Left ventricle myocardium inferior (tissue), 1 donor: ENCODE results near the gene FIBCD1. TPM values are rescaled to one million over a fixed set of nuclear protein-coding genes. Genes with fewer than 3 reads are reported as not detected.

Source experiments
- DNase-seq: peaks from one replicate; pipeline ENCODE4 v3.0.0-alpha.2; 2020
- H3K27ac ChIP-seq: fragments of 200-600 bp; replicated peaks from 2 replicates; pipeline ENCODE4 v1.8.0; 2021
- H3K27me3 ChIP-seq: fragments of 200-600 bp; 2 replicates; pipeline ENCODE4 v1.8.0; 2021; ENCODE audit warnings: low read depth
- H3K36me3 ChIP-seq: fragments of 200-600 bp; 2 replicates; pipeline ENCODE4 v1.8.0; 2021
- H3K4me1 ChIP-seq: fragments of 200-600 bp; 2 replicates; pipeline ENCODE4 v1.8.0; 2021
- H3K4me3 ChIP-seq: fragments of 200-600 bp; 2 replicates; pipeline ENCODE4 v1.8.0; 2021; ENCODE audit warnings: mild to moderate bottlenecking, moderate library complexity
- H3K9me3 ChIP-seq: fragments of 200-600 bp; replicated peaks from 2 replicates; pipeline ENCODE4 v1.8.0; 2021
- intact Hi-C: fragments of 100-400 bp; cut with micrococcal nuclease; formaldehyde crosslinking; loops from one replicate; pipeline ENCODE4 v1.11.0; 2022
- total RNA-seq: library from RNA; stranded (reverse); fragmentation: NEBNext Ultra II Directional; extraction: Animal tissue kit (Norgen Biotek cat#: 25700); gene quantifications from one replicate; pipeline ENCODE4 v1.2.1, GENCODE V29; 2021
- TF ChIP-seq, protein P1 (sequence below): fragments of 200-600 bp; IDR thresholded peaks from 2 replicates; pipeline ENCODE4 v1.8.0; 2021; ENCODE audit warnings: antibody characterized with exemption, mild to moderate bottlenecking, borderline replicate concordance
- donor health status: DM: no; HTN: yes; CAD: no; lungs with severe emphysema.

FIBCD1 gene
- total RNA-seq, 1 donor from 2014 or later: 0.58 TPM

DNA sequence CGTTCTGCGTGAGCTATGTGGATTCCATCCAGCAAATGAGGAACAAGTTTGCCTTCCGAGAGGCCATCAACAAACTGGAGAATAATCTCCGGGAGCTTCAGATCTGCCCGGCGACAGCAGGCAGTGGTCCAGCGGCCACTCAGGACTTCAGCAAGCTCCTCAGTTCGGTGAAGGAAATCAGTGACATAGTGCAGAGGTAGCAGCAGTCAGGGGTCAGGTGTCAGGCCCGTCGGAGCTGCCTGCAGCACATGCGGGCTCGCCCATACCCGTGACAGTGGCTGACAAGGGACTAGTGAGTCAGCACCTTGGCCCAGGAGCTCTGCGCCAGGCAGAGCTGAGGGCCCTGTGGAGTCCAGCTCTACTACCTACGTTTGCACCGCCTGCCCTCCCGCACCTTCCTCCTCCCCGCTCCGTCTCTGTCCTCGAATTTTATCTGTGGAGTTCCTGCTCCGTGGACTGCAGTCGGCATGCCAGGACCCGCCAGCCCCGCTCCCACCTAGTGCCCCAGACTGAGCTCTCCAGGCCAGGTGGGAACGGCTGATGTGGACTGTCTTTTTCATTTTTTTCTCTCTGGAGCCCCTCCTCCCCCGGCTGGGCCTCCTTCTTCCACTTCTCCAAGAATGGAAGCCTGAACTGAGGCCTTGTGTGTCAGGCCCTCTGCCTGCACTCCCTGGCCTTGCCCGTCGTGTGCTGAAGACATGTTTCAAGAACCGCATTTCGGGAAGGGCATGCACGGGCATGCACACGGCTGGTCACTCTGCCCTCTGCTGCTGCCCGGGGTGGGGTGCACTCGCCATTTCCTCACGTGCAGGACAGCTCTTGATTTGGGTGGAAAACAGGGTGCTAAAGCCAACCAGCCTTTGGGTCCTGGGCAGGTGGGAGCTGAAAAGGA is 53.3 kb downstream of the FIBCD1 start:
- Histone ChIP-seq H3K4me1 (no peaks in the 10 kb centered on the region), H3K27me3 (no peaks in the 10 kb centered on the region), H3K9me3 (no peaks in the 10 kb centered on the region), H3K27ac (no peak overlapping the region), H3K4me3 (no peak overlapping the region), H3K36me3 (peaks cover 95% of the 10 kb centered on the region)
- TF ChIP-seq, protein P1, sequence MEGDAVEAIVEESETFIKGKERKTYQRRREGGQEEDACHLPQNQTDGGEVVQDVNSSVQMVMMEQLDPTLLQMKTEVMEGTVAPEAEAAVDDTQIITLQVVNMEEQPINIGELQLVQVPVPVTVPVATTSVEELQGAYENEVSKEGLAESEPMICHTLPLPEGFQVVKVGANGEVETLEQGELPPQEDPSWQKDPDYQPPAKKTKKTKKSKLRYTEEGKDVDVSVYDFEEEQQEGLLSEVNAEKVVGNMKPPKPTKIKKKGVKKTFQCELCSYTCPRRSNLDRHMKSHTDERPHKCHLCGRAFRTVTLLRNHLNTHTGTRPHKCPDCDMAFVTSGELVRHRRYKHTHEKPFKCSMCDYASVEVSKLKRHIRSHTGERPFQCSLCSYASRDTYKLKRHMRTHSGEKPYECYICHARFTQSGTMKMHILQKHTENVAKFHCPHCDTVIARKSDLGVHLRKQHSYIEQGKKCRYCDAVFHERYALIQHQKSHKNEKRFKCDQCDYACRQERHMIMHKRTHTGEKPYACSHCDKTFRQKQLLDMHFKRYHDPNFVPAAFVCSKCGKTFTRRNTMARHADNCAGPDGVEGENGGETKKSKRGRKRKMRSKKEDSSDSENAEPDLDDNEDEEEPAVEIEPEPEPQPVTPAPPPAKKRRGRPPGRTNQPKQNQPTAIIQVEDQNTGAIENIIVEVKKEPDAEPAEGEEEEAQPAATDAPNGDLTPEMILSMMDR: no peak
- no peak for DNase-seq
- intact Hi-C loops: no loop called here

- Histone ChIP-seq H3K36me3 (peaks cover 97% of the 10 kb centered on the region), H3K4me3 (no peak overlapping the region), H3K9me3 (no peaks in the 10 kb centered on the region), H3K27me3 (no peaks in the 10 kb centered on the region), H3K4me1 (no peaks in the 10 kb centered on the region), H3K27ac (no peak overlapping the region)
- TF ChIP-seq, protein P1: no peak
- intact Hi-C loops: no loop called here
- DNase-seq: no peak
These were observed 54.2 kb downstream of the FIBCD1 start for GRCh38 chr9:130884542-130885483.

DNA sequence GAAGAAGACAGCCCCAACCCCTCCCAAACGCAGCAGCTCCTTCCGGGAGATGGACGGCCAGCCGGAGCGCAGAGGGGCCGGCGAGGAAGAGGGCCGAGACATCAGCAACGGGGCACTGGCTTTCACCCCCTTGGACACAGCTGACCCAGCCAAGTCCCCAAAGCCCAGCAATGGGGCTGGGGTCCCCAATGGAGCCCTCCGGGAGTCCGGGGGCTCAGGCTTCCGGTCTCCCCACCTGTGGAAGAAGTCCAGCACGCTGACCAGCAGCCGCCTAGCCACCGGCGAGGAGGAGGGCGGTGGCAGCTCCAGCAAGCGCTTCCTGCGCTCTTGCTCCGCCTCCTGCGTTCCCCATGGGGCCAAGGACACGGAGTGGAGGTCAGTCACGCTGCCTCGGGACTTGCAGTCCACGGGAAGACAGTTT is 54.9 kb downstream of the FIBCD1 start:
- TF ChIP-seq, protein P1: no peak
- no peak overlapping the region for H3K27ac ChIP-seq
- H3K36me3 ChIP-seq: peaks cover 97% of the 10 kb centered on the region
- DNase-seq: no peak
- H3K4me3 ChIP-seq: no peak overlapping the region
- no peaks in the 10 kb centered on the region for H3K9me3 ChIP-seq
- no peaks in the 10 kb centered on the region for H3K27me3 ChIP-seq
- no peaks in the 10 kb centered on the region for H3K4me1 ChIP-seq
- intact Hi-C loops: no loop called here

- Histone ChIP-seq H3K27ac (no peak overlapping the region), H3K36me3 (peaks cover 98% of the 10 kb centered on the region), H3K4me3 (no peak overlapping the region), H3K27me3 (no peaks in the 10 kb centered on the region), H3K9me3 (no peaks in the 10 kb centered on the region), H3K4me1 (no peaks in the 10 kb centered on the region)
- TF ChIP-seq, protein P1: no peak
- DNase-seq: no peak
- intact Hi-C loops: no loop called here
These were observed 55.6 kb downstream of the FIBCD1 start for GRCh38 chr9:130883479-130883878.

- Histone ChIP-seq H3K27ac (no peak overlapping the region), H3K9me3 (no peaks in the 10 kb centered on the region), H3K36me3 (peaks cover 98% of the 10 kb centered on the region), H3K4me1 (no peaks in the 10 kb centered on the region), H3K4me3 (no peak overlapping the region), H3K27me3 (no peaks in the 10 kb centered on the region)
- TF ChIP-seq, protein P1: no peak
- no peak for DNase-seq
- intact Hi-C loops: no loop called here
These were observed 56.3 kb downstream of the FIBCD1 start for GRCh38 chr9:130882696-130883225.
